GM23338 (cell line): Measurements from ENCODE around the gene GTF2H4.
"Not testable (repeated sequence)": the region's sequence is repeated elsewhere in the genome, so short reads cannot be mapped to it uniquely, and the experiment has no call there.

Source experiments
- CREB1 ChIP-seq: fragments of 250-450 bp; sonication (Bioruptor Pico); IDR thresholded peaks from 2 replicates; pipeline ENCODE4 v1.5.0; 2020; ENCODE audit warnings: low read depth, mild to moderate bottlenecking, moderate library complexity
- EZH2 ChIP-seq: fragments of 200-600 bp; sonication (generic); IDR thresholded peaks from one replicate; pipeline ENCODE4 v1.8.0; 2017; ENCODE audit warnings: antibody characterized with exemption, mild to moderate bottlenecking, low read depth; ENCODE audit not compliant: unreplicated experiment
- EZH2phosphoT487 ChIP-seq: fragments of 200-600 bp; sonication (generic); IDR thresholded peaks from one replicate; pipeline ENCODE4 v1.8.1; 2018; ENCODE audit warnings: antibody characterized with exemption; ENCODE audit not compliant: unreplicated experiment
- JUNB ChIP-seq: IDR thresholded peaks from one replicate; pipeline ENCODE4 v1.6.1; 2016; ENCODE audit warnings: antibody characterized with exemption; ENCODE audit not compliant: unreplicated experiment
- NANOG ChIP-seq: IDR thresholded peaks from 2 replicates; pipeline ENCODE4 v1.6.1; 2016; ENCODE audit warnings: antibody characterized with exemption, borderline replicate concordance
- POLR2AphosphoS5 ChIP-seq: IDR thresholded peaks from 2 replicates; pipeline ENCODE4 v1.6.1; 2016; ENCODE audit warnings: antibody characterized with exemption, low read depth
- STAT1 ChIP-seq: IDR thresholded peaks from one replicate; pipeline ENCODE4 v1.6.1; 2016; ENCODE audit warnings: antibody characterized with exemption; ENCODE audit not compliant: unreplicated experiment
- ZNF114 ChIP-seq: fragments of 250-450 bp; sonication (Bioruptor Pico); IDR thresholded peaks from 2 replicates; pipeline ENCODE4 v1.5.0; 2020; ENCODE audit warnings: mild to moderate bottlenecking, moderate library complexity
- ZNF331 ChIP-seq: fragments of 250-450 bp; sonication (Bioruptor Pico); IDR thresholded peaks from 2 replicates; pipeline ENCODE4 v1.5.0; 2020; ENCODE audit warnings: low read depth, mild to moderate bottlenecking, moderate library complexity
- TF ChIP-seq, protein P1 (sequence below): IDR thresholded peaks from one replicate; pipeline ENCODE4 v1.6.1; 2018; ENCODE audit warnings: antibody characterized with exemption; ENCODE audit not compliant: unreplicated experiment
- TF ChIP-seq, protein P2 (sequence below), 2 experiments: fragments of 200-600 bp in 1 of 2; sonication (generic) in 1 of 2; conservative IDR thresholded peaks; 2 replicates each; pipeline versions ENCODE4 v1.5.1 to v1.6.1; 2016 to 2017; ENCODE audit warnings: antibody characterized with exemption in 2 of 2, low read depth in 2 of 2, mild to moderate bottlenecking in 2 of 2, moderate library complexity in 1 of 2
- TF ChIP-seq, protein P3 (sequence below): IDR thresholded peaks from 2 replicates; pipeline ENCODE4 v1.6.1; 2016; ENCODE audit warnings: antibody characterized with exemption
- TF ChIP-seq, protein P4 (sequence below): fragments of 250-450 bp; sonication (Bioruptor Pico); IDR thresholded peaks from 2 replicates; pipeline ENCODE4 v1.5.0; 2020; ENCODE audit warnings: mild to moderate bottlenecking, moderate library complexity

DNA sequence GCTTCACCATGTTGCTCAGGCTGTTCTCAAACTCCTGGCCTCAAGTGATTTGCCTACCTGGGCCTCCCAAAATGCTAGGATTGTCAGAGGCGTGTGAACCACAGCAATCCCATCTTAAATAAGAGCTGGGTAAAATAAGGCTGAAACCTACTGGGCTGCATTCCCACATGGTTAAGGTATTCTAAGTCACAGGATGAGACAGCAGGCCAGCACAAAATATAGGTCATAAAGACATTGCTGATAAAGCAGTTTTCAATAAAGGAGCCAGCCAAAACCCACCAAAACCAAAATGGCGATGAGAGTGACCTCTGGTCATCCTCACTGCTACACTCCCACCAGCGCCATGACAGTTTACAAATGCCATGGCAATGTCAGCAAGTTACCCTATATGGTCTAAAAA, 34.2 kb upstream of the GTF2H4 start:
- TF ChIP-seq, protein P1, sequence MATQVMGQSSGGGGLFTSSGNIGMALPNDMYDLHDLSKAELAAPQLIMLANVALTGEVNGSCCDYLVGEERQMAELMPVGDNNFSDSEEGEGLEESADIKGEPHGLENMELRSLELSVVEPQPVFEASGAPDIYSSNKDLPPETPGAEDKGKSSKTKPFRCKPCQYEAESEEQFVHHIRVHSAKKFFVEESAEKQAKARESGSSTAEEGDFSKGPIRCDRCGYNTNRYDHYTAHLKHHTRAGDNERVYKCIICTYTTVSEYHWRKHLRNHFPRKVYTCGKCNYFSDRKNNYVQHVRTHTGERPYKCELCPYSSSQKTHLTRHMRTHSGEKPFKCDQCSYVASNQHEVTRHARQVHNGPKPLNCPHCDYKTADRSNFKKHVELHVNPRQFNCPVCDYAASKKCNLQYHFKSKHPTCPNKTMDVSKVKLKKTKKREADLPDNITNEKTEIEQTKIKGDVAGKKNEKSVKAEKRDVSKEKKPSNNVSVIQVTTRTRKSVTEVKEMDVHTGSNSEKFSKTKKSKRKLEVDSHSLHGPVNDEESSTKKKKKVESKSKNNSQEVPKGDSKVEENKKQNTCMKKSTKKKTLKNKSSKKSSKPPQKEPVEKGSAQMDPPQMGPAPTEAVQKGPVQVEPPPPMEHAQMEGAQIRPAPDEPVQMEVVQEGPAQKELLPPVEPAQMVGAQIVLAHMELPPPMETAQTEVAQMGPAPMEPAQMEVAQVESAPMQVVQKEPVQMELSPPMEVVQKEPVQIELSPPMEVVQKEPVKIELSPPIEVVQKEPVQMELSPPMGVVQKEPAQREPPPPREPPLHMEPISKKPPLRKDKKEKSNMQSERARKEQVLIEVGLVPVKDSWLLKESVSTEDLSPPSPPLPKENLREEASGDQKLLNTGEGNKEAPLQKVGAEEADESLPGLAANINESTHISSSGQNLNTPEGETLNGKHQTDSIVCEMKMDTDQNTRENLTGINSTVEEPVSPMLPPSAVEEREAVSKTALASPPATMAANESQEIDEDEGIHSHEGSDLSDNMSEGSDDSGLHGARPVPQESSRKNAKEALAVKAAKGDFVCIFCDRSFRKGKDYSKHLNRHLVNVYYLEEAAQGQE, result not testable (repeated sequence)
- TF ChIP-seq, protein P2, sequence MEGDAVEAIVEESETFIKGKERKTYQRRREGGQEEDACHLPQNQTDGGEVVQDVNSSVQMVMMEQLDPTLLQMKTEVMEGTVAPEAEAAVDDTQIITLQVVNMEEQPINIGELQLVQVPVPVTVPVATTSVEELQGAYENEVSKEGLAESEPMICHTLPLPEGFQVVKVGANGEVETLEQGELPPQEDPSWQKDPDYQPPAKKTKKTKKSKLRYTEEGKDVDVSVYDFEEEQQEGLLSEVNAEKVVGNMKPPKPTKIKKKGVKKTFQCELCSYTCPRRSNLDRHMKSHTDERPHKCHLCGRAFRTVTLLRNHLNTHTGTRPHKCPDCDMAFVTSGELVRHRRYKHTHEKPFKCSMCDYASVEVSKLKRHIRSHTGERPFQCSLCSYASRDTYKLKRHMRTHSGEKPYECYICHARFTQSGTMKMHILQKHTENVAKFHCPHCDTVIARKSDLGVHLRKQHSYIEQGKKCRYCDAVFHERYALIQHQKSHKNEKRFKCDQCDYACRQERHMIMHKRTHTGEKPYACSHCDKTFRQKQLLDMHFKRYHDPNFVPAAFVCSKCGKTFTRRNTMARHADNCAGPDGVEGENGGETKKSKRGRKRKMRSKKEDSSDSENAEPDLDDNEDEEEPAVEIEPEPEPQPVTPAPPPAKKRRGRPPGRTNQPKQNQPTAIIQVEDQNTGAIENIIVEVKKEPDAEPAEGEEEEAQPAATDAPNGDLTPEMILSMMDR (conservative IDR thresholded peaks at IDR 0.05; ENCODE audit: low read depth in 2 of 2), result not testable (repeated sequence)
- TF ChIP-seq JUNB; EZH2phosphoT487; POLR2AphosphoS5; ZNF331 (CRISPR knock-in tag); CREB1 (CRISPR knock-in tag); EZH2; STAT1; ZNF114; NANOG: not testable (repeated sequence)
- TF ChIP-seq, protein P3, sequence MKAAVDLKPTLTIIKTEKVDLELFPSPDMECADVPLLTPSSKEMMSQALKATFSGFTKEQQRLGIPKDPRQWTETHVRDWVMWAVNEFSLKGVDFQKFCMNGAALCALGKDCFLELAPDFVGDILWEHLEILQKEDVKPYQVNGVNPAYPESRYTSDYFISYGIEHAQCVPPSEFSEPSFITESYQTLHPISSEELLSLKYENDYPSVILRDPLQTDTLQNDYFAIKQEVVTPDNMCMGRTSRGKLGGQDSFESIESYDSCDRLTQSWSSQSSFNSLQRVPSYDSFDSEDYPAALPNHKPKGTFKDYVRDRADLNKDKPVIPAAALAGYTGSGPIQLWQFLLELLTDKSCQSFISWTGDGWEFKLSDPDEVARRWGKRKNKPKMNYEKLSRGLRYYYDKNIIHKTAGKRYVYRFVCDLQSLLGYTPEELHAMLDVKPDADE, result not testable (repeated sequence)
- TF ChIP-seq, protein P4, sequence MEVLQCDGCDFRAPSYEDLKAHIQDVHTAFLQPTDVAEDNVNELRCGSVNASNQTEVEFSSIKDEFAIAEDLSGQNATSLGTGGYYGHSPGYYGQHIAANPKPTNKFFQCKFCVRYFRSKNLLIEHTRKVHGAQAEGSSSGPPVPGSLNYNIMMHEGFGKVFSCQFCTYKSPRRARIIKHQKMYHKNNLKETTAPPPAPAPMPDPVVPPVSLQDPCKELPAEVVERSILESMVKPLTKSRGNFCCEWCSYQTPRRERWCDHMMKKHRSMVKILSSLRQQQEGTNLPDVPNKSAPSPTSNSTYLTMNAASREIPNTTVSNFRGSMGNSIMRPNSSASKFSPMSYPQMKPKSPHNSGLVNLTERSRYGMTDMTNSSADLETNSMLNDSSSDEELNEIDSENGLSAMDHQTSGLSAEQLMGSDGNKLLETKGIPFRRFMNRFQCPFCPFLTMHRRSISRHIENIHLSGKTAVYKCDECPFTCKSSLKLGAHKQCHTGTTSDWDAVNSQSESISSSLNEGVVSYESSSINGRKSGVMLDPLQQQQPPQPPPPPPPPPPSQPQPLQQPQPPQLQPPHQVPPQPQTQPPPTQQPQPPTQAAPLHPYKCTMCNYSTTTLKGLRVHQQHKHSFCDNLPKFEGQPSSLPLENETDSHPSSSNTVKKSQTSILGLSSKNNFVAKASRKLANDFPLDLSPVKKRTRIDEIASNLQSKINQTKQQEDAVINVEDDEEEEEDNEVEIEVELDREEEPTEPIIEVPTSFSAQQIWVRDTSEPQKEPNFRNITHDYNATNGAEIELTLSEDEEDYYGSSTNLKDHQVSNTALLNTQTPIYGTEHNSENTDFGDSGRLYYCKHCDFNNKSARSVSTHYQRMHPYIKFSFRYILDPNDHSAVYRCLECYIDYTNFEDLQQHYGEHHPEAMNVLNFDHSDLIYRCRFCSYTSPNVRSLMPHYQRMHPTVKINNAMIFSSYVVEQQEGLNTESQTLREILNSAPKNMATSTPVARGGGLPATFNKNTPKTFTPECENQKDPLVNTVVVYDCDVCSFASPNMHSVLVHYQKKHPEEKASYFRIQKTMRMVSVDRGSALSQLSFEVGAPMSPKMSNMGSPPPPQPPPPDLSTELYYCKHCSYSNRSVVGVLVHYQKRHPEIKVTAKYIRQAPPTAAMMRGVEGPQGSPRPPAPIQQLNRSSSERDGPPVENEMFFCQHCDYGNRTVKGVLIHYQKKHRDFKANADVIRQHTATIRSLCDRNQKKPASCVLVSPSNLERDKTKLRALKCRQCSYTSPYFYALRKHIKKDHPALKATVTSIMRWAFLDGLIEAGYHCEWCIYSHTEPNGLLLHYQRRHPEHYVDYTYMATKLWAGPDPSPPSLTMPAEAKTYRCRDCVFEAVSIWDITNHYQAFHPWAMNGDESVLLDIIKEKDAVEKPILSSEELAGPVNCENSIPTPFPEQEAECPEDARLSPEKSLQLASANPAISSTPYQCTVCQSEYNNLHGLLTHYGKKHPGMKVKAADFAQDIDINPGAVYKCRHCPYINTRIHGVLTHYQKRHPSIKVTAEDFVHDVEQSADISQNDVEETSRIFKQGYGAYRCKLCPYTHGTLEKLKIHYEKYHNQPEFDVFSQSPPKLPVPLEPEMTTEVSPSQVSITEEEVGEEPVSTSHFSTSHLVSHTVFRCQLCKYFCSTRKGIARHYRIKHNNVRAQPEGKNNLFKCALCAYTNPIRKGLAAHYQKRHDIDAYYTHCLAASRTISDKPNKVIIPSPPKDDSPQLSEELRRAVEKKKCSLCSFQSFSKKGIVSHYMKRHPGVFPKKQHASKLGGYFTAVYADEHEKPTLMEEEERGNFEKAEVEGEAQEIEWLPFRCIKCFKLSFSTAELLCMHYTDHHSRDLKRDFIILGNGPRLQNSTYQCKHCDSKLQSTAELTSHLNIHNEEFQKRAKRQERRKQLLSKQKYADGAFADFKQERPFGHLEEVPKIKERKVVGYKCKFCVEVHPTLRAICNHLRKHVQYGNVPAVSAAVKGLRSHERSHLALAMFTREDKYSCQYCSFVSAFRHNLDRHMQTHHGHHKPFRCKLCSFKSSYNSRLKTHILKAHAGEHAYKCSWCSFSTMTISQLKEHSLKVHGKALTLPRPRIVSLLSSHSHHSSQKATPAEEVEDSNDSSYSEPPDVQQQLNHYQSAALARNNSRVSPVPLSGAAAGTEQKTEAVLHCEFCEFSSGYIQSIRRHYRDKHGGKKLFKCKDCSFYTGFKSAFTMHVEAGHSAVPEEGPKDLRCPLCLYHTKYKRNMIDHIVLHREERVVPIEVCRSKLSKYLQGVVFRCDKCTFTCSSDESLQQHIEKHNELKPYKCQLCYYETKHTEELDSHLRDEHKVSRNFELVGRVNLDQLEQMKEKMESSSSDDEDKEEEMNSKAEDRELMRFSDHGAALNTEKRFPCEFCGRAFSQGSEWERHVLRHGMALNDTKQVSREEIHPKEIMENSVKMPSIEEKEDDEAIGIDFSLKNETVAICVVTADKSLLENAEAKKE (CRISPR knock-in tag), result not testable (repeated sequence)
